Skeletal muscle tissue (tissue), 4 donors: ENCODE data around the gene A1CF. TPM values are rescaled to one million over a fixed set of nuclear protein-coding genes. Genes with fewer than 3 reads are reported as not detected.
"Not testable (repeated sequence)": the region's sequence is repeated elsewhere in the genome, so short reads cannot be mapped to it uniquely, and the experiment has no call there.

Experiments used
- H3K27ac ChIP-seq: one replicate; pipeline ENCODE4 v1.7.0; 2013; ENCODE audit warnings: mild to moderate bottlenecking, low read depth, low read length, inconsistent platforms
- H3K27me3 ChIP-seq, 3 donors: one replicate each; pipeline ENCODE4 v1.7.0; 2013; ENCODE audit warnings: low read length in 3 of 3; ENCODE audit not compliant: control insufficient read depth in 3 of 3, insufficient read depth in 3 of 3
- H3K36me3 ChIP-seq, 3 donors: one replicate each; pipeline ENCODE4 v1.7.0; 2013; ENCODE audit warnings: low read length in 3 of 3; ENCODE audit not compliant: control insufficient read depth in 3 of 3, insufficient read depth in 3 of 3
- H3K4me1 ChIP-seq, 3 donors: one replicate each; pipeline ENCODE4 v1.7.0; 2013; ENCODE audit warnings: low read length in 3 of 3, mild to moderate bottlenecking in 3 of 3; ENCODE audit not compliant: control insufficient read depth in 3 of 3, insufficient read depth in 3 of 3
- H3K4me3 ChIP-seq, 3 donors: one replicate each; pipeline ENCODE4 v1.7.0; 2013; ENCODE audit warnings: low read length in 3 of 3
- H3K9ac ChIP-seq, 3 donors: one replicate each; pipeline ENCODE4 v1.7.0; 2013; ENCODE audit warnings: low read length in 3 of 3, mild to moderate bottlenecking in 3 of 3, moderate library complexity in 2 of 3, low read depth in 1 of 3
- H3K9me3 ChIP-seq, 3 donors: one replicate each; pipeline ENCODE4 v1.7.0; 2013; ENCODE audit warnings: low read length in 3 of 3; ENCODE audit not compliant: control insufficient read depth in 3 of 3
- total RNA-seq: library from RNA; depleted of rRNA; stranded (reverse); fragments of >200 nt; gene quantifications from one replicate; pipeline ENCODE4 v1.2.3, GENCODE V29; 2014
- donor health status: Osteomylitis.

Gene A1CF
- total RNA-seq, result not detected

- Histone ChIP-seq H3K27me3 (no peaks in the 10 kb centered on the region), H3K36me3 (no peaks in the 10 kb centered on the region), H3K4me1 (no peaks in the 10 kb centered on the region), H3K27ac (no peak within 1 kb of the TSS), H3K9me3 (no peaks in the 10 kb centered on the region), H3K4me3 (no peak within 1 kb of the TSS), H3K9ac (no peak within 1 kb of the TSS)
These were observed at the start of gene A1CF for GRCh38 chr10:50885097-50885859. TSS of gene A1CF (minus strand) at chr10:50885627. CDS start at chr10:50859940, 25,687 bp downstream.

GRCh38 chr10:50931948-50932431 is 46.6 kb upstream of the A1CF start:
- no peaks in the 10 kb centered on the region for H3K9me3 ChIP-seq
- H3K4me1 ChIP-seq, result no peaks in the 10 kb centered on the region
- no peak overlapping the region for H3K9ac ChIP-seq
- H3K27ac ChIP-seq, result no peak overlapping the region
- H3K4me3 ChIP-seq, result no peak overlapping the region
- no peaks in the 10 kb centered on the region for H3K27me3 ChIP-seq
- H3K36me3 ChIP-seq, result no peaks in the 10 kb centered on the region

- Histone ChIP-seq H3K4me3 (no peak overlapping the region), H3K36me3 (no peaks in the 10 kb centered on the region), H3K9me3 (no peaks in the 10 kb centered on the region), H3K27ac (no peak overlapping the region), H3K27me3 (no peaks in the 10 kb centered on the region), H3K9ac (no peak overlapping the region), H3K4me1 (no peaks in the 10 kb centered on the region)
These were observed 44.2 kb upstream of the A1CF start for GRCh38 chr10:50929670-50930069.

GRCh38 chr10:50928190-50928552 is 42.7 kb upstream of the A1CF start:
- H3K36me3 ChIP-seq, result no peaks in the 10 kb centered on the region
- H3K4me1 ChIP-seq, result no peaks in the 10 kb centered on the region
- no peak overlapping the region for H3K27ac ChIP-seq
- no peaks in the 10 kb centered on the region for H3K27me3 ChIP-seq
- H3K4me3 ChIP-seq, result no peak overlapping the region
- no peak overlapping the region for H3K9ac ChIP-seq
- H3K9me3 ChIP-seq, result peaks cover 0 to 4% (median 2%) of the 10 kb centered on the region in 3 donors

GRCh38 chr10:50927522-50928189 is 42.2 kb upstream of the A1CF start:
- H3K27me3 ChIP-seq, result no peaks in the 10 kb centered on the region
- H3K9ac ChIP-seq, result no peak overlapping the region
- no peaks in the 10 kb centered on the region for H3K36me3 ChIP-seq
- H3K4me3 ChIP-seq, result no peak overlapping the region
- H3K9me3 ChIP-seq, result peaks cover 0 to 5% (median 2%) of the 10 kb centered on the region in 3 donors
- no peaks in the 10 kb centered on the region for H3K4me1 ChIP-seq
- H3K27ac ChIP-seq, result no peak overlapping the region

GRCh38 chr10:50923471-50923870 is 38.0 kb upstream of the A1CF start:
- H3K4me3 ChIP-seq, H3K36me3 ChIP-seq, H3K9ac ChIP-seq, H3K27me3 ChIP-seq, H3K27ac ChIP-seq, H3K9me3 ChIP-seq, H3K4me1 ChIP-seq: not testable (repeated sequence)

GRCh38 chr10:50919010-50919409 is 33.6 kb upstream of the A1CF start:
- H3K27ac ChIP-seq, result no peak overlapping the region
- H3K9me3 ChIP-seq, result peaks cover 0 to 5% (median 2%) of the 10 kb centered on the region in 3 donors
- H3K4me1 ChIP-seq, result no peaks in the 10 kb centered on the region

GRCh38 chr10:50918529-50918928 is 33.1 kb upstream of the A1CF start:
- Histone ChIP-seq H3K9me3 (peaks cover 0 to 4% (median 2%) of the 10 kb centered on the region in 3 donors), H3K4me3 (no peak overlapping the region)

More at GRCh38 chr10:50919010-50919409, 33.6 kb upstream of the A1CF start:
- Histone ChIP-seq H3K4me3 (no peak overlapping the region), H3K9ac (no peak overlapping the region), H3K27me3 (no peaks in the 10 kb centered on the region), H3K36me3 (no peaks in the 10 kb centered on the region)

GRCh38 chr10:50917486-50917885 is 32.1 kb upstream of the A1CF start:
- H3K4me3 ChIP-seq, result no peak overlapping the region
- H3K27me3 ChIP-seq, result no peaks in the 10 kb centered on the region
- H3K36me3 ChIP-seq, result no peaks in the 10 kb centered on the region
- H3K4me1 ChIP-seq, result no peaks in the 10 kb centered on the region
- no peaks in the 10 kb centered on the region for H3K9me3 ChIP-seq
- H3K9ac ChIP-seq, result no peak overlapping the region
- H3K27ac ChIP-seq, result no peak overlapping the region

More at GRCh38 chr10:50918529-50918928, 33.1 kb upstream of the A1CF start:
- H3K4me1 ChIP-seq, result no peaks in the 10 kb centered on the region
- H3K36me3 ChIP-seq, result no peaks in the 10 kb centered on the region
- no peak overlapping the region for H3K27ac ChIP-seq
- H3K9ac ChIP-seq, result no peak overlapping the region
- no peaks in the 10 kb centered on the region for H3K27me3 ChIP-seq

GRCh38 chr10:50909334-50910014 is 24.0 kb upstream of the A1CF start:
- no peak overlapping the region for H3K4me3 ChIP-seq
- H3K27me3 ChIP-seq, result no peaks in the 10 kb centered on the region
- H3K9ac ChIP-seq, result no peak overlapping the region
- H3K4me1 ChIP-seq, result no peaks in the 10 kb centered on the region
- no peaks in the 10 kb centered on the region for H3K9me3 ChIP-seq
- H3K36me3 ChIP-seq, result no peaks in the 10 kb centered on the region
- no peak overlapping the region for H3K27ac ChIP-seq
